HUES6 (cell line): ENCODE data around the gene OR10A3.

Source experiments
- H3K27ac ChIP-seq: 2 replicates; pipeline ENCODE4 v1.7.0; 2013; ENCODE audit warnings: low read depth, mild to moderate bottlenecking, low read length, inconsistent platforms
- H3K27me3 ChIP-seq: 2 replicates; pipeline ENCODE4 v1.6.1; 2013; ENCODE audit warnings: low read length; ENCODE audit not compliant: control insufficient read depth, insufficient read depth
- H3K36me3 ChIP-seq: 2 replicates; pipeline ENCODE4 v1.6.1; 2013; ENCODE audit warnings: low read length; ENCODE audit not compliant: control insufficient read depth, insufficient read depth
- H3K4me1 ChIP-seq: 2 replicates; pipeline ENCODE4 v1.6.1; 2013; ENCODE audit warnings: low read length; ENCODE audit not compliant: control insufficient read depth, insufficient read depth
- H3K4me3 ChIP-seq: 2 replicates; pipeline ENCODE4 v1.5.1; 2013; ENCODE audit warnings: low read depth, low read length
- H3K9ac ChIP-seq: one replicate; pipeline ENCODE4 v1.6.1; 2013; ENCODE audit warnings: mild to moderate bottlenecking, low read length
- H3K9me3 ChIP-seq: 2 replicates; pipeline ENCODE4 v1.6.1; 2013; ENCODE audit warnings: low read depth, low read length; ENCODE audit not compliant: control insufficient read depth, insufficient read depth

OR10A3 gene

DNA sequence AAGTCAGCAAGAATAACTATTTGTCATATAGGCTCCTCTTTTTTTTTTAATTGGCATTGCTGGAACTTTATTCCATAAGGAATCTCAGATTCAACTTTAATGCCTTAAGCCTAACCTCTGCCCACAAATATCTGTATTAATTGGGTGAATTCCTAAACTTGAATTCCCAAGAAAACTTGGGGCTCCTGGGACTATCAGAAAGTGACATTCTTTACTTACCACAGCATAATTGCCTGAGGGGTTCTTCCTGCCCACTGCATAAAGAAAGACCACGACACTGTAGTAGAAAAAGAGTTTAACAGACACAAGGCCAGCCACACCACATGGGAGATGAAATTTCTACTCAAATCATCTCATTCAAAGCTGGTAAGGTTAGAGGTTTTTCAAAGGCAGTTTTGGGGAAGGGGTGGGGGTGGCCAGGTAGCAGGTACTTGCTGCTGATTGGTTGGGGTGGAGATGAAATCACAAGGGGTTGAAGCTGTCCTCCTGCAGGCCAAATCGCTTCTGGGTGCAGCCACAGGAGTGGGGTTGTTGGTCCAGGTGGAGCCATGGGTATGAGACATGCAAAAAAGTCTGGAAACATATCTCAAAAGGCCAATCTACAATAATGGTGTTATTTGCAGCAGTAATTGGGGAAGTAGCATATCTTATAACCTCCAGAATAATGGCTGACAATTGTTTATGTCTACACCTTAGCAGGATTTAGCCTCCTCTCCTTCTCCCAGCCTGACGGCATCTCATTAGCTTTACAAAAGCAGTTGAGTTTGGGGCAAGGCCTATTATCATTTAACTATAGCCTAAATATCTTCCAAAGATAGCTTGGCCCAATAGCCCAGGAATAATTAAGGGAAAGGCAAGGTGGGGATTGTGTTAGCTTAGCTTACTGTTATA lies 28.5 kb upstream of the OR10A3 start:
- Histone ChIP-seq H3K27ac (peak overlapping the region; percentile 73), H3K4me1 (peaks cover 34% of the 10 kb centered on the region), H3K36me3 (no peaks in the 10 kb centered on the region), H3K4me3 (peak overlapping the region; percentile 50), H3K27me3 (no peaks in the 10 kb centered on the region), H3K9ac (peak overlapping the region; percentile 51), H3K9me3 (no peaks in the 10 kb centered on the region)

GRCh38 chr11:7968686-7969085 lies 27.2 kb upstream of the OR10A3 start:
- Histone ChIP-seq H3K4me1 (peaks cover 34% of the 10 kb centered on the region), H3K4me3 (peak overlapping the region; percentile 50; the same call in 1 of the 2 replicates), H3K9me3 (no peaks in the 10 kb centered on the region), H3K9ac (no peak overlapping the region), H3K27me3 (no peaks in the 10 kb centered on the region), H3K36me3 (no peaks in the 10 kb centered on the region), H3K27ac (peak overlapping the region; percentile 73; the same call in 1 of the 2 replicates)

DNA sequence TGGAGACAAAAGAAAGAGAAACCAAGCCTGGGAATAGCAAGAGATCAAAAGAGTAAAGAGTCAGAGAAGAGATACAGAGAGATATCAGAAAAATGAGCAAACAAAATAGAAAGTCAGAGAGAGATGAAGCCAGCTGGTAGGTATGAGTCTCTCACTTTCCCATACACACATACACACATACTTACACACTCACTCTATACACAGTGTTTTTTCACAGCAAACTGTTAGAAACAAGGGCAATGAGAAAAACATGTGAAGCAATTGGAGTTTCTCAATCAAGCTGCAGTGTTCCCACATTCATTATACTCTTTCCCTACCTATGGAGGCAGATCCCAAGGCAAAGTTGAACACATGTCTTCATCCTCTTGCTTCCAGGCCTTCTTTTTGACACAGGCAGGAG lies 26.3 kb upstream of the OR10A3 start:
- Histone ChIP-seq H3K9me3 (no peaks in the 10 kb centered on the region), H3K9ac (no peak overlapping the region), H3K27ac (no peak overlapping the region)

DNA sequence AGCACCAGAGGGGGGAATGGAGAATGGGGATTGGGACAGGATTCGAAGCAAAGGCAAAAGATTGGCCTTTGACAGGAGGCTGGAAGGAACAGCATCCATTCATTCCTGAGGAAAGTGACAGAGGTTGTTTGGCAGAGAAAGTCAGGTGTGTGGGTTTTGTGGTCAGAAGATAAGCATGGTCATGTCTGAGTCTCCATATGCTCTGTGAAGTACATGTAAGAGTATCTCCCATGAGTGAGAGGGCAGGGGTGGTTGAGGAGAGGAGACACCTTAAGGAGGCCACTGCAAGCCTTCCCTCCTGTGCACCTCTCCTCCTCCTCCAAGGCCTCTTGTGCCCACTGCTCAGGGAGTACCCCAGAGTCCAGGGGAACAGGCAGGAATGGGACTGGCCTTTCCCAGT lies 25.6 kb upstream of the OR10A3 start:
- H3K27ac ChIP-seq = no peak overlapping the region
- H3K36me3 ChIP-seq = no peaks in the 10 kb centered on the region
- H3K4me3 ChIP-seq = no peak overlapping the region
- no peaks in the 10 kb centered on the region for H3K27me3 ChIP-seq
- peaks cover 34% of the 10 kb centered on the region for H3K4me1 ChIP-seq
- no peak overlapping the region for H3K9ac ChIP-seq
- no peaks in the 10 kb centered on the region for H3K9me3 ChIP-seq

More for the DNA sequence above, 26.3 kb upstream of the OR10A3 start:
- Histone ChIP-seq H3K36me3 (no peaks in the 10 kb centered on the region), H3K4me1 (peaks cover 34% of the 10 kb centered on the region), H3K27me3 (no peaks in the 10 kb centered on the region), H3K4me3 (no peak overlapping the region)

- no peak within 1 kb of the TSS for H3K4me3 ChIP-seq
- peaks cover 5% of the 10 kb centered on the region; the same call in 1 of the 2 replicates for H3K9me3 ChIP-seq
- H3K27ac ChIP-seq = no peak within 1 kb of the TSS
- no peak within 1 kb of the TSS for H3K9ac ChIP-seq
- H3K27me3 ChIP-seq = no peaks in the 10 kb centered on the region
- H3K4me1 ChIP-seq = peaks cover 31% of the 10 kb centered on the region
- H3K36me3 ChIP-seq = 0 out of 2 replicates have a peak, but pooled peaks cover 3% of the 10 kb centered on the region
Measured at GRCh38 chr11:7965386-7965785, 23.9 kb upstream of the OR10A3 start, which contains the start of gene NLRP10. Gene NLRP10 (minus strand): TSS chr11:7965447. CDS start chr11:7963495, 1,952 bp downstream.

DNA sequence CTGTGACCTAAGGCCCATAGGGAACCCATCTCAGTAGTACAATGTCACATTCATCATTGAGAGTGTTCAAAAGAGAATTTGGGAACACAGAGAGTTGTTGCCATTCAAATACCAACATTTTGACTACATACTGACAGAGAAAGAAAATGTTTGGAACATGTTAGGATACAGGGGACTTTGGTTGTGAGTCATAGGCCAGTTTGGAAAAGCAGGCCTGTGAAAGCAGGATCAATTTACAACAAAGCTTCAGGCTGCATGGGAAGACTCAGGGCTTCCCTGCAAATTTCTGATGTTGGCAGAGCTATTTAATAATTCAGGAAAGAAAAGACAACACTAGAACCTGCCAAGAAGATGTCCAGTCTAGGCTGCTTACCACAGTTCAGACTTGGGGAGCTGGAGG lies 23.4 kb upstream of the OR10A3 start:
- Histone ChIP-seq H3K27me3 (no peaks in the 10 kb centered on the region), H3K4me1 (peaks cover 25% of the 10 kb centered on the region), H3K36me3 (0 out of 2 replicates have a peak, but pooled peaks cover 3% of the 10 kb centered on the region), H3K9me3 (peaks cover 5% of the 10 kb centered on the region; the same call in 1 of the 2 replicates), H3K9ac (no peak overlapping the region), H3K4me3 (no peak overlapping the region), H3K27ac (no peak overlapping the region)

GRCh38 chr11:7964261-7964660 lies 22.8 kb upstream of the OR10A3 start:
- no peaks in the 10 kb centered on the region for H3K27me3 ChIP-seq
- no peak overlapping the region for H3K9ac ChIP-seq
- peaks cover 5% of the 10 kb centered on the region; the same call in 1 of the 2 replicates for H3K9me3 ChIP-seq
- H3K4me3 ChIP-seq = no peak overlapping the region
- no peak overlapping the region for H3K27ac ChIP-seq
- H3K4me1 ChIP-seq = peaks cover 19% of the 10 kb centered on the region
- 0 out of 2 replicates have a peak, but pooled peaks cover 3% of the 10 kb centered on the region for H3K36me3 ChIP-seq

- Histone ChIP-seq H3K27ac (no peak overlapping the region), H3K36me3 (no peaks in the 10 kb centered on the region), H3K4me1 (no peaks in the 10 kb centered on the region), H3K4me3 (no peak overlapping the region), H3K9me3 (peaks cover 6% of the 10 kb centered on the region; the same call in 1 of the 2 replicates), H3K27me3 (no peaks in the 10 kb centered on the region), H3K9ac (no peak overlapping the region)
Measured at GRCh38 chr11:7955191-7955590, 13.7 kb upstream of the OR10A3 start.

DNA sequence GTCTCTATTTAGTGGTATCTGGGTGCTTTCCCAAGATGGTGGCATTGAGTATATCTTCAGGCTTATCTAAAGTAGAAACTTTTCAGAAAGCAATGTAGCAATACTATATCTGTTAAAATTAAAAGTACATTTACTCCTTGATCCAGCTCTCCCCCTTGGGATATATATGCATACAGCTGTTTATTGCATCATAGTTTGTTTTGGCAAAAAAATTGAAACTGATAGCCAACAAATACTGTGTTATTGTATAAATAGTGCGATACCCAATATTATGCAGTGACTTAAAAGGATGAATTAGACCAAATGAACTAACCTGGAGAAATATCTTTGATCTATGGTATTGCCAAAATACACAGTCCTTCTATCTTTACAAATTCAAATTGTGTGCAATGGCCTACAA lies 8.4 kb upstream of the OR10A3 start:
- Histone ChIP-seq H3K9me3 (peaks cover under 1% of the 10 kb centered on the region; the same call in 1 of the 2 replicates), H3K4me3 (no peak overlapping the region), H3K27ac (no peak overlapping the region), H3K36me3 (no peaks in the 10 kb centered on the region), H3K4me1 (peaks cover 3% of the 10 kb centered on the region; the same call in 1 of the 2 replicates), H3K9ac (no peak overlapping the region), H3K27me3 (0 out of 2 replicates have a peak, but pooled peaks cover 4% of the 10 kb centered on the region)

GRCh38 chr11:7944123-7944522 lies 2.6 kb upstream of the OR10A3 start:
- peaks cover 18% of the 10 kb centered on the region for H3K9me3 ChIP-seq
- no peaks in the 10 kb centered on the region for H3K36me3 ChIP-seq
- H3K27ac ChIP-seq = no peak overlapping the region
- 0 out of 2 replicates have a peak, but pooled peaks cover 4% of the 10 kb centered on the region for H3K27me3 ChIP-seq
- peaks cover 3% of the 10 kb centered on the region; the same call in 1 of the 2 replicates for H3K4me1 ChIP-seq
- H3K4me3 ChIP-seq = no peak overlapping the region
- H3K9ac ChIP-seq = no peak overlapping the region

- Histone ChIP-seq H3K4me3 (no peak overlapping the region), H3K4me1 (peaks cover under 1% of the 10 kb centered on the region; the same call in 1 of the 2 replicates), H3K36me3 (no peaks in the 10 kb centered on the region), H3K9ac (no peak overlapping the region), H3K27ac (no peak overlapping the region), H3K27me3 (no peaks in the 10 kb centered on the region), H3K9me3 (peaks cover 18% of the 10 kb centered on the region)
Measured at GRCh38 chr11:7941146-7941545, 362 bp downstream of the OR10A3 start.
